Daoy (cell line): ENCODE measurements around the gene PTTG1IP. TPM values are rescaled to one million over a fixed set of nuclear protein-coding genes. Genes with fewer than 3 reads are reported as not detected.
A peak's percentile ranks its signal among the peaks of the same experiment; 100 is the strongest.
"Not testable (repeated sequence)": the region's sequence is repeated elsewhere in the genome, so short reads cannot be mapped to it uniquely, and the experiment has no call there.

ENCODE experiments used
- DNase-seq: peaks from one replicate; pipeline ENCODE4 v3.0.0-alpha.2; 2015; ENCODE audit warnings: low read depth
- total RNA-seq: library from RNA; depleted of rRNA; stranded (reverse); fragments of >200 nt; shearing (Covaris generic); gene quantifications from 2 replicates; pipeline ENCODE4 v1.2.3, GENCODE V29; 2014

The PTTG1IP gene
- total RNA-seq, 1 experiment from 2014 or later = 333 TPM

DNA sequence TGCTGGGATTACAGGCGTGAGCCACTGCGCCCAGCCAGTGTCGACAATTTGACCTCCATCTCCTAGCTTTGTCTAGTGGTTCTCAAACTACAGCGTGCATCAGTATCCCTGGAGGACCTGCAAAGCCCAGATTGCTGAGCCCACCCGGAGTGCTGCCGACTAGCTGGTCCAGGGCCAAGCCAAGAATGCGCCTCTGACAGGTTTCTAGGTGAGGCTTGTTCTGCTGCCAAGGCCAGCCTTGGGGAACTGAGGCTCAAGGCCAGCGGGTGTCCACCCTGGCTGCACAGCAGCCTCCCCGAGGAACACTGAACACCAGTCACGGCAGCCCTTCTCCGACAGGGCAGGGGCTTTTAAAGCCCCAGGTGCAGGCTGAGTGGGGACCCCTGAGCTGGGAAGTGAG is 9.8 kb upstream of the PTTG1IP start:
- no peak for DNase-seq

DNA sequence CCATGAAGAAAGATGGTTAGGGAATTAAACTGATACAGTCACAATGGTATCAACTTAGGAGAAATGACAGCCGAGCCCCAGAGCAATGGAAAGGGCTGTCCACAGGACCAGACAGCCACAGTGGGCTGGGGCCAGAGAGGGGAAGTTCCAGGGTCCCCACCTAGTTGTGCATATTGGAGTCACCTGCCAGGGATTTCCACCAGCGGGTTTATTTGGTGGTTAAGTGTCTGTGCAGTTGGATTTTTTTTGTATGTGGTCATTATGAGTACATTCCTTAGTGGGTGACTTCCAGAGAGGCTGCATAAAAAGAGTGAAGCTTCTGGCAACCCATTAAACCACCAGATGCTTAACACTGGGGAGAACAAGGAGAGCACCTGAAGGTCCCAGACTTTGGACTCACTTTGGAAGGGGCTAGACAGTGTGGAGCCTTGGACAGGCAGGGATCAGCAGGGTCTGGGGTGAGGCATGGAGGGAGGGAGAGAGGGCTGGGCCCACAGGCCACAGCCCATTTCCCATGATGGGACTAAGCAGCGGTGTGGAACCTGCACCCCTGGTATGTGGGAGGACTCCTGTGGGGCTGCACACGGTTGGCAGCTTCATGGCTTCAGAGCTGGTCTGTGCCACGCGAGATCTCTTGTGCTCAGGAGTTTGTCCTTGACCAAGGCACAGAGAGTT is 7.8 kb upstream of the PTTG1IP start:
- peak; percentile 49 for DNase-seq

DNA sequence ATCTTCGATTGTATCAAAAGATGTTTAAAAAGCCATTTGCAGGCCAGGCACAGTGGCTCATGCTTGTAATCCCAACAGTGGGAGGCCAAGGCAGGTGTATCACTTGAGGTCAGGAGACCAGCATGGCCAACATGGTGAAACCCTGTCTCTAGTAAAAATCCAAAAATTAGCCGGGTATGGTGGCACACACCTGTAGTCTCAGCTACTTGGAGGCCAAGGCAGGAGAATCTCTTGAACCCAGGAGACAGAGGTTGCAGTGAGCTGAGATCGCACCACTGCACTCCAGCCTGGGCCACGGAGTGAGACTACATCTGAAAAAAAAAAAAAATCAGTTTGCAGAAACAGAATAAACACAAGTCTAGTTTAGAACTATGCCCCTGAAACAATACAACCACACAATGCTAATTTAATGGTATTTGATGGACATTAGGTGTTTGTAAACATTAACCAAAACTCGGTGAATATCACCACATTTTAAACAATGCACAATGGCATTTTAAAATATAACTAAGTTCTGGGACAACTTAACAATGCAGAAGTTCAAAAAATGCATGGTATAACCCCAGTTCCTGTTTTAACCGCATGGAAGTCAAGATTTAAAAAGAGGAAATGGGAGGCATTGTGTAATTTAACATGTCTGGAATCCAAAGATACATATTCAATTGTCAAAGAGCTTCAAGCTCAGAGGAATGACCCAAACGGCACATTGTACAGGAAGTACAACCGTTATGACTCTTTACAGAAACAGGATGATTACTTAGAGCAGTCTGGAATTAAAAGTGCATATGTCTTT is 7.1 kb upstream of the PTTG1IP start:
- DNase-seq = peak; percentile 42

DNA sequence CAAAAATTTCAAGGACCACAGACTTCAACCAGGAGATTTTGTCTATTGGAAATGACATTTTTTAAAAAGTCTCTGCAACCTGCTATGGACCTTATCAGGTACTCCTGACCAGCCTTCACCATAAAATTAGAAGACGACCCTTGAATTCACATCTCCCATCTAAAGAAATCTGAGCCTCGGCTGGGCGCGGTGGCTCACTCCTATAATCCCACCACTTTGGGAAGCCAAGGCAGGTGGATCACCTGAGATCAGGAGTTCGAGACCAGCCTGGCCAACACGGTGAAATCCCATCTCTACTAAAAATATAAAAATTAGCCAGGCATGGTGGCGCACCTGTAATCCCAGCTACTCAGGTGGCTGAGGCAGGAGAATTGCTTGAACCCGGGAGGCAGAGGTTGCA is 5.7 kb upstream of the PTTG1IP start:
- not testable (repeated sequence) for DNase-seq

DNA sequence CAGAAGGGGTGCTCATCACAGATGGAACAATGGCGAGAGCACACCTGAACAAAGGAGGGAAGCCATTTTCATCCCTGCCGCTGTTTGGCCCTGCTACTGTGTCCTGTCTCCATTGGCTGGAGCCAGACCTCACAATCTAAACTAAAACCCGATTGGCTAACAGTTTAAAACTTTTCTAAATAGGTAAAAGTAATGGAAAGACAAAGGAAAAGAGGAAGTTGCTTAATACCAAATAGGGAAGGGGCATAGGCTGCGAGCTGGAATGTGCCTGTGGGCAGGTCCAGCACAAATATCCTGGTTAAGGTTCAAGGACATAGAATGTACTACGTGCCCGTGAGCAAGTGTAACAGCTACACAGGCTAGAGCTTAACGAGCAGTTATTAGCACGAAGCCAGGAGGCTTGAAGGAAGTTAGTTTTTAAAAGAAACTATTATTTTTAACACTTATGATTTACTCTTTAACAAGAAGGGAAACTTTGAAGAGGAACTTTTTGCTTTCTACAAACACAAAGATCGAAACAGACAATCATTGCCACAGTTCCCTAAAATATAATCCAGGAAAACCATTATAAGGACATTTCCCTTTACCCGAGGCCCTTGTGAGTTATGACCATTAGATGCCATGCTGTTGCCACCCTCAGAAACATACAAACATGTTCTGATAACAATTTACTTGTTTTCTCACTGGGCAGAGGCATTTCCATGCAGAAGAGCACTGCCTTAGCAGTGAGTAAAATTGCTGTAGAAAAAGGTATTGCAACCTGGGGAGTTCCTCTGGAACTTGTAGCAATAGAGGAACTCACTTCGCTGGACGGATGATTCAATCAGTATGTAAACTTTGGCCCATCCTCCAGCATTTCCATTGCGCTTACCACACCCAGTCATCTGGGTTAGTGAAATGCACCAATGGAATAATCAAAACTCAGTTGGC is 4.8 kb upstream of the PTTG1IP start:
- DNase-seq = no peak

DNA sequence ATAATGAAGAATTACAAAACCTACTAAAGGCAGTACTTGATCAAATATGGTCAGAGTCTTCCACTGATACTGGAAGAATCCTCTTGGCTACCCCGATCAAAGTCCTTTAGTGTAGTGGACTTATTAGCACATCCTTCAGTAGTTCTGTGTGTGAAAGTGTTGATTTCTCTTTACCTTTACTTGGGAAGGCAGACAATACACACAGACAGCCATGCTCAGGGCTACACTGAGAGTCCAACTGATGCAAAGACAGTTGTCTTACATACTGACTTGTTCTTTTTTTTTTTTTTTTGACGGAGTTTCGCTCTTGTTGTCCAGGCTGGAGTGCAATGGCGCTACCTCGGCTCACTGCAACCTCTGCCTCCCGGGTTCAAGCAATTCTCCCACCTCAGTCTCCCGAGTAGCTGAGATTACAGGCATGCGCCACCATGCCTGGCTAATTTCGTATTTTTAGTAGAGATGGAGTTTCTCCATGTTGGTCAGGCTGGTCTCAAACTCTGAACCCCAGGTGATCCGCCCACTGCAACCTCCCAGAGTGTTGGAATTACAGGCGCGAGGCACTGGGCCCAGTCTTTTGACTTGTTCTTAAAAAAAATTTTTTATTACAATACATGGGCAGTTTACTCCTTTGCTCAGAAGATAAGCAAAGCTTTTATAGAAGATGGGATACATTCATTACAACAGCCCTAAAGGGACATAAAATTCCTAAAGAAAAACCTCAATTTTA is 3.5 kb upstream of the PTTG1IP start:
- no peak for DNase-seq

DNA sequence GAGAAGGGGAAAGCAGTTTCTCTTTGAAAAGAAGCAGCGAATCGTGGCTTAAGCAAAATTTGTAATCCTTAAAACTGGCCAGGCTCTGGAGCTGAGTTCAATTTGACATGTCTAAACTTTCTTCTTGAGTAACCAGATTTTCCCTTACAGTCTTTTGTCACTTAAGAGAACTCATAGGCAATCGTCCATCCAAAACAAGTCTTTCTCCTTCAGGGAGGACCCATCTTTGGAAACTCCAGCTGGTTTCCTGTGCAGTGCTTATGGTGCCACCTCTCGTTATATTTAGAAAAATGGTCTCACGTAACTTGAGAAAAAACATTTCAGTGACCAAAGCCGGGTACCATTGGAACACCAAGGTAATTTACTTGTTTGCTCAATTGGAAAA is 1.8 kb upstream of the PTTG1IP start:
- no peak for DNase-seq

DNA sequence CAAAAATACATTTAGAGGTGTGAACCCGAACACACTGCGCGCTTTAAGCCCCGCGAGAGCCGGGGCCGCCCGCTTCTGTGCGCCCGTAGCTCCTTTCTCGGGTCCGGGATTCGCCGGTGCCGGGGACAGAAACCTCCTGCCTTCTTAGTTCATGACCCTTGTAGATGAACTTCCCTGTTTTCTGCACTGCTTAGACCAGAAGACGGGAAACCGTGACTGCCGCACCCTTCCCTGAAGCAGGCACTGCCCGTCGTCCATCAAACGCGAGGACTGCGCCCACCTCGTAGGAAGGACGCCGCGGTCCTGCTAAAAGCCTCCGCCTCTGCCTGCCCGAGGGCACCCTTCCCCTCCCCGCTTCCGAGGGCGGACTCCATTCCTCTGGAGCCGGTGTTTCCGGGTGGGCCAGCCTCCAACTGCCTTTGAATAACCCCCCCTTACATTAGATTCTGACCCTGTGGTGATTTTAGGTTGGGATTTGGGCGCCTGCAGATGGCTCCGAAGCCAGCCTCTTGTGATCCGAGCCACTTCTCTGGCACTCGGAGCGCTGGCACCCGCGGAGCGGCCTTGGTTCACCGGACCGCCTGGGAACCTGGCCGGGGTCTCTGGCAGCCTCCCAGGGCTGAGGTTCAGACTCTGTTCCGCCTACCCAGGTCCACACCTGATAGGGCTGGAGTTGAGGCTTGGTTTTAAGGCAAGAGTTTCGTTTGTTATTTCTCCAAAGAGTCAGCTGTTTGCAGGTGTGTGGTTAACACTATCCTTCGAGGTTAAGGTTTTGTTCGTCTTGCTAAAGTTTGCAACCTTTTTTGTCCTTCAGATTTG is 1.2 kb upstream of the PTTG1IP start:
- DNase-seq = no peak

DNA sequence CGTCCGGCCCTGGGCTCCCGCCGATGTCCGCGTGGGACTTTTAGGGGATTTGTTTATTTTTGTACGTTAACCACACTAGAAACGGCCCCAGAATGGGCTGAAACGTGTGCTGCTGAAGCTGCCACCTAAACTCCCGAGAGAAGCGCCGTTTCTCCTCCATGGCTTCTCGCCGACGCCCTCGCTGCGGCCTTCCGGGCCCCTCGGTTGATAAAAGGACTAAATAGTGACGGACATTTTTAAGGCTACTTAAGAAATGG is 678 bp upstream of the PTTG1IP start:
- no peak for DNase-seq

DNA sequence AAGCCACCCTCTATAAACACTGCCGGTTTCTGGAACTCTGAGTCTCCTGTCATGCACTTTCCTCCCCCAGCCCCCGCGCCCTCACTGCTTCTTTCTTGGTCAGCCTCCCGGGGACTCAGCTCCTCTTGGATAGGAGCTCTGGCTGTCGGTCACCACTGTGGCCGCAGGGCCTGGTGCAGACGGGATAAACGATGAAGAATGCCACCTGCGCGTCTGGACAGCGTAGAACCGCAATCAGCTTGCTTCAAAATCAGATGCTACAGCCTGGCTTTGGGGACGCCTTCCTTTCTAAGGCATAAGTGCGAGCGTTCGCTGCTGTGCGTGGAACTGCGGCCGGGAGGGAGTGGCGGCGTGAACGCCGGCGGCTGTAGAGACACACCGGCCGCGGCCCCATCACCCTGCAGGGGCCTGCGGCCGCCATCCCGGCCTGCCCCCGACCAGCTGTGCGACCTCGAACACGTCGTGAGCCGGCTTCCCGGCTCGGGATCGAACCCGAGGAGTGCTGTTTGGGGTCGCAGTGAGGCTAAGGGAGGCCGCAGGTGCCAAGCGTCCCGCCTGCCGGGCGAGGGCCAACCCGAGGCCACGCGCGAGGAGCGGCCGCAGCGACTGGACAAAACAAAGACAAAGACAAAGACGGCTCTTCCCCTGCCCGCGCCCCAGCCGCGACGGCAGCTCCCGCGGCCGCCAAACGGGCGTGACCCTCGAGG is 688 bp downstream of the PTTG1IP start:
- DNase-seq = peak; percentile 57

DNA sequence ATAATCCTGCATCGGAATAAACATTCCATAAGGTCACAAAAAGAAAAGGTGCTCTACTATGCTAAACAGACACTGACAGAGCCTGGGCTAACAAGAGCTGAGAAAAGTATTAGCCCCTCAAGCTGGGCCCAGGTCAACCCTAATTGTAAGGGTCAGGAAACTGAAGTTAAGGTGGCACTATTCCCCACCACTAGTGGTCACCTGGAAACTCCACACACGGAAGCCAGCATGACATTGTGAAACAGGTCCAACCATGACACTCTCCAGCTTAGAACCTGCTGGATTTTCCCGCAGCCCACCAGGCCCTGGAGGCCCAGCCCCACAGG is 1.2 kb downstream of the PTTG1IP start:
- DNase-seq = no peak

DNA sequence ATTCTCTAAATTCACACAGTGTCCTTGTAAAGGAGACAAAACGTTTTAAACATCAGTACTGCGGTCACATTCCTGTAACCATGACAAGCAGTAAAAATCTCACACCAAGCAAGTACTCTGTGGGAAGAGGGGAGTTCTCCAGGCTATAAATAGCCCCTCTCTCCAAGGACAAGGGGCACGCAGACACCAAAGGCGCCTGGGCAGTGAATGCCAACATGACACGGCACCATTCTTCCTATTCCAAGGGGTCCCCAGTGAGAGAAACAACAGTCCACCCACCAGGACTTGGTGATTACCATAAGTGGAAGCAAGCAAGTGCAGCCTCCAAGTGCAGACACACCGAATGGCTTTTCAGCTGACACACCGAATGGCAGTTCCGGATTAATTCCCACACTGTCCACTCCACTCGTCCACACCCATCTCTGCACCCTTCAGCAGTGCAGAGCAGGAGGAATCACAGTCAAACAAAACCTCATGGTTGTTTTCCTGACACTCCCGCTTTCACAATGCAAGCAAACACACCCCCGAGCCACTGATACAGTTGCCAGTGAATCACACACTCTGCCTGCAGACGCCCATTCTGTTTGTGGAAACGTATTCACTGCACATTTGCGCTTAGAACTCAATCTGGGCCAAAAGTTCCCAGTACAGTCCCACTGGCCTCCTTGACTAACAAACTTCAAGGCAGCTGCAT is 1.8 kb downstream of the PTTG1IP start:
- peak; percentile 75 for DNase-seq

DNA sequence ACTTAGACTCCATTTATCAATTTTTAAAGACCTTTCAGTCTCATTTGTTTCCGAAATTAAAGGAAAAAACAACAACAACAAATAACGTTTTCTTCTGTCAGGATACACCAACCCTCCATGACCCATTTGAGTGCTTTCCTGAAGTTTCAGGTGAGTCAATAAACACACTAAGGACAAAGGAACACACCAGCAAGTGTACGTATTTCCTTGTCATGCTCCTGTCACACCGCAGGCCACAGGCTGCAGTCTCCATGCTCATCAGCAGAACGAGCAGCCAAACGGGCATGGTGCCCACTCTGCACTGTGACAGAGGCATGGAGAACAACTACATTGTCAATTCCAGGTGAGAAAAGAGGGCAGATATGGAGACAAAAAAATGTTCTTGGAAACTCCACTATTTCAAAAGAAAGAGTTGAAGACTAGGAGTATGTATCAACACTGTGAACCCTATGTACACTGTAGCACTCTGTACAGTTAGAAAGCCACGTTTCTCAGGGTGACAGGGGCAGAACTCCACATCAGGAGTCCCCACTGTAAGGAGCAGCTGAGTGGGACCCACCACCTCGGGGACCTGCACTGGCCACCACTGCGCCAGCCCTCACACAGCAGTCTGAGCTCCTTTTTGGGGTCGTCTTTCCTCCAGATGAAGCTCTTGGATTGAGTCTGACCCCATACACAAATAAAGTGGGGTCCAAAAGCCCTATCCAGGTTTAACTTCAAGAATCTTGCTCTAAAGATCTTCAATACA is 2.6 kb downstream of the PTTG1IP start:
- peak; percentile 60 for DNase-seq

DNA sequence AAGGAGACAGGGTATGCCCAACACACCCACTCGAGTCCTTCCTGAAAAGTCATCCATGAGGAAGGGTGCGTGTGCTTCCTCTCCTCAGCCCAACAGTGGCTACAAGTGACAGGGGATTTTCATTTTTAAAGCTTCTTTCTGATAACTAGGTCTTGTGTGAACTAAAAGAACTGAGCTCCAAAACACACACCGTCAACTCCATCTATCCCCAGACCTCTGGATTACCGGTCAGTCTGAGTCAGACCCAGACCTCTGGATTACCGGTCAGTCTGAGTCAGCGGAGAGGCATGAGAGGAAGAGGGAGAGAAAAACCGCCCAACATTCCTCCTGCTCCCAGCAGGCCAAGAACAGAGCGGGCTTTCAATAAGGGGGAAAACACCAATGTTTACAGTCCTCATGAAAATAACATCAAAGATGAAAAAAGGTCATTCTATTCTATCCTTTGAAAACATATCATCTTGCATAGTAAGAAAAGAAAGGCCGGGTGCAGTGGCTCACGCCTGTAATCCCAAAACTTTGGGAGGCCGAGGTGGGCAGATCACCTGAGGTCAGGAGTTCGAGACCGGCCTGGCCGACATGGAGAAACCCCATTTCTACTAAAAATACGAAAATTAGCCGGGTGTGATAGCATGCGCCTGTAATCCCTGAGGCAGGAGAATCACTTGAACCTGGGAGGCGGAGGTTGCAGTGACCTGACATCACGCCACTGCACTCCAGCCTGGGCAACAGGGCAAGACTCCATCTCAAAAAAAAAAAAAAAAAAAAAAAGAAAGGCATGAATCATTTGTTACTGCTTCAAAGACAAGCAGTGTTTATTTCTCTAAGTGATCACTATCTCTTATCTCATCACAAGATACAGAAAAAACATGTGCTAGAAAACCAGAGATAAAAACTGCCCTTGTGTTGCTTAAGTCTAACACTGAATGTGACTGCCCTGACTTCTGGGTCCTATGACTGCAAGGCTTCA is 3.4 kb downstream of the PTTG1IP start:
- DNase-seq = peak; percentile 95

DNA sequence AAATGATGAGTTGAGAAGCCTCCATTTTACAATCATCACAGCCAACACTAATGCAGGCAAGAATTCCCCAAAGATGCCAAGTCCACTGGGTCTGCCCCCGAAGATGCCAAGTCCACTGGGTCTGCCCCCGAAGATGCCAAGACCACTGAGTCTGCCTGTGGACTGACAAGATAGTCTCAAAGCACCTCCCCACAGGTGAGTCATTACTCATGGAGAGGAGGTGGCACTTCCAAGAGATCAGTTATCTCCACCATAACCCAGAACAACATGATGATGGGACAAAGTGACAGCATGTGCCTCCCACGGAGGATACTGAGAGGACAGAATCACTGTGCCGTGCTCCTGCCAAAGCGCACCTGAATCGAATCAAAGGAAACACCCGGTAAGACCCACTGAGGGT is 4.8 kb downstream of the PTTG1IP start:
- no peak for DNase-seq

DNA sequence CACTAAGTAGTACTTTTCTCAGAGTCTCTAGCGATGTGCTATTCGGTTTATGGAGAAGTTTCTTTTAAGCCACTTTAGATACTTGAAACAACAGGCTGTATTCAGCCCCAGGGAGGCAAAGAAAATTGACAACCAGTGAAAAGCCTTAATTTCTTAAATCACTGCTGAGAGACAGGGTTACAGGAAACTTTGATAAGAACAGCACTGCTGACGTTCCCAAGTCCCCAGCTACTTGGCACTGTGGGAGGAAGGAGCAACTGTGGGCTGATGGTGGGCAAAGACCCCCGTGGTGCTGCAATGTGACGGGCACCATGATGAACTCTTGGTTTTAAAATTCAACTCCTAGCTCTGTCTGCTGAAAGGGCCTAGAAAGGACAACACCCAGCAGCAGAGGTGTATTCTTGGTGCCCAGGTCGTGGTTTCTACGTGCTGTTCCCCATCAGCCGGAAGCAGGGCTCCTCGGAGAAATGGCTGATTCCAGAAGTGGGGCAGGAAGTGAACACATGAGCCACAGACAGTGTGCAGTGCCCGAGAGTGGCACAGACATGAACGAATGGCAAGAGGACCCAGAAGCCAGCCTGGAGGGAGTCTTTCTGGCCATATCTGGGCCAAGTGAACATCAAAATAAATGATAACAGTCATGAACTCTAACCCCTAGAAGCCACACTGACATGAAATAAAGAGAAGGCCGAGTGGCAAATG is 5.3 kb downstream of the PTTG1IP start:
- no peak for DNase-seq

DNA sequence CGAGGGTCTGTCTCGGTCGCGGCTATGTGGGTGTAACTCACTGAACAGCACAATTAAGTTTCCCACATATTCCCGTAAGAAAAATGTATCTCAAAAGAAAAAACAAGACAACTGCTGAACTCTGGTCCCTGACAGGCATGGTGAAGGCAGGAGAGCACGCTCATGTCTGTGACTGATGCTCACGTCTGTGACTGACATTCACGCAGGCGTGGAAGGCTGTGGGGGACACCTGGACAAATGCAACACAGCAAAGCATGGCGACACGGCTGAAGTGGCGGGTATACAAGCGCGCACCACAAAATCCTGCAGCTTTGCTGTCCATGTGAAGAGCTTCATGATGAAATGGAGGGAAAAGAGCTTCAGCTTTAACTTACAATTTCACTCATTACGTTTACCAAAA is 6.0 kb downstream of the PTTG1IP start:
- DNase-seq = no peak
